ENCODE data around the gene RNU7-1. TPM values are rescaled to one million over a fixed set of nuclear protein-coding genes. Genes with fewer than 3 reads are reported as not detected.

Gene RNU7-1
- total RNA-seq, 1 donor from 2014 or later = not detected

DNA sequence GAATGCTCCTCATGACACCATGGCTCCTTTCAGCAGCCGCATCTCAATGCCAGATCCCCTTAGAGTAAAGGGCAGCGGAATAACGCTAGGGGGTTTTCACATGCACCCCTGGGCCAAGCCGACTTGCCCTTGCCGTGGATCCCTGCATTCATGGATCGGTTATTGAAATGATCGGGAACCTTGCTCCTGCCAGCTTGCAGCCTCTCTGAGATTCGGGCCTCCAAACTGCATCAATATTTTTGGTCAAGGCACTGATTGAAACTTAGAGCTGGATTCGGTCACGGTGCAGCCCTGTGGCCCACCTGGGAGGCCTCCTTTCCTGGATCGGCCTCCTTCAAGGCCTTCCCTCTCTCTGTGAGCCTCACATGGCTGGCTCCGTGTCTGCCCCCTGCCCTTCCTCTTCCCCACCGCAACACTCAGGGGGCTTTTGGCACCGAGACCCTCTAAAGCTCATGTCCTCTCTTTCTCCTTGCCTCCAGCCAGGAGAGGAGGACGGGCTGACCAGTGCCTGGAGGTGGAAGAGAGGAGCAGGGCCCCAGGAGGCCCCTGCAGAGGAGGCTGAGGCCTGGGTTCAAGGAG lies 9.3 kb downstream of the RNU7-1 start:
- peaks cover 7% of the 10 kb centered on the region for H3K36me3 Mint-ChIP-seq (ENCODE audit: low read depth, unreplicated experiment)
- H3K4me3 Mint-ChIP-seq (ENCODE audit: unreplicated experiment) = peak overlapping the region; percentile 72
- no peaks in the 10 kb centered on the region for H3K9me3 Mint-ChIP-seq (ENCODE audit: unreplicated experiment)
- TF ChIP-seq CTCF (IDR thresholded peaks at IDR 0.05; ENCODE audit: unreplicated experiment) = no peak
- peaks cover 12% of the 10 kb centered on the region for H3K27me3 Mint-ChIP-seq (ENCODE audit: unreplicated experiment)
- peak overlapping the region; percentile 85 for H3K27ac Mint-ChIP-seq (ENCODE audit: unreplicated experiment)
- DNase-seq (ENCODE audit: low spot score) = no peak
- peaks cover 25% of the 10 kb centered on the region for H3K4me1 Mint-ChIP-seq (ENCODE audit: unreplicated experiment)

GRCh38 chr12:6953442-6954315 lies 10.1 kb downstream of the RNU7-1 start:
- TF ChIP-seq CTCF (IDR thresholded peaks at IDR 0.05; ENCODE audit: unreplicated experiment) = no peak
- Mint-ChIP-seq H3K9me3 (ENCODE audit: unreplicated experiment) (no peaks in the 10 kb centered on the region), H3K4me3 (ENCODE audit: unreplicated experiment) (peak overlapping the region; percentile 51), H3K36me3 (ENCODE audit: low read depth, unreplicated experiment) (peaks cover 7% of the 10 kb centered on the region), H3K27ac (ENCODE audit: unreplicated experiment) (peak overlapping the region; percentile 85), H3K27me3 (ENCODE audit: unreplicated experiment) (peaks cover 17% of the 10 kb centered on the region), H3K4me1 (ENCODE audit: unreplicated experiment) (peaks cover 29% of the 10 kb centered on the region)
- DNase-seq (ENCODE audit: low spot score) = peak; percentile 55

DNA sequence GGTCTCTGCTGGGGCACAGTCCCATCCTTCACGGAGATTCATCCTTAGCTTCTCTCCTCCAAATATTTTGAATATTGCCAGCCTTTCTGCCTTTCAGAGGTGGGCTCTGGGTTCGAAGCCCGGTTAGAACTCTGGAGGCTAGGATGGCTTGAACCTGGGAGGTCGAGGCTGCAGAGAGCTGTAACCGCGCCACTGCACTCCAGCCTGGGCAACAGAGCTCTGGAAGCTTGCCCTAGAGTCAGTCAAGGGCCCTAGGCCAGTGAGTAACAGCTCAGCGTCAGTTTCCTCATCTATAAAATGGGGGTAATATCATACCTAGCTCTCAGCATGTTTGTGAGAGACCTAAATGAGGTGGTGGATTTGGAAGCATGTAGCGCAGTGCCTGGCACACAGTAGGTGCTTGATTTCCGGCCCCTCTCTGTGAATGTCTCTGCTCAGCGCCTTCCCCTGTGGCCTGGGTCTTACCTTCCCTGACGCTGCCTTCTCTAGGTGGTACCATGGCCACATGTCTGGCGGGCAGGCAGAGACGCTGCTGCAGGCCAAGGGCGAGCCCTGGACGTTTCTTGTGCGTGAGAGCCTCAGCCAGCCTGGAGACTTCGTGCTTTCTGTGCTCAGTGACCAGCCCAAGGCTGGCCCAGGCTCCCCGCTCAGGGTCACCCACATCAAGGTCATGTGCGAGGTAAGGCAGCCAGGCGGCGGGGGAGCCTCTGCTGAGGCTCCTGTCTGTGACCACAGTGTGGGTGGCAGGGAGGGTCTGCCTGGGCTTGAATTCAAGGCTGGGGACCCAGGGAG lies 10.9 kb downstream of the RNU7-1 start:
- Mint-ChIP-seq H3K4me1 (ENCODE audit: unreplicated experiment) (peaks cover 37% of the 10 kb centered on the region), H3K27me3 (ENCODE audit: unreplicated experiment) (peaks cover 17% of the 10 kb centered on the region), H3K4me3 (ENCODE audit: unreplicated experiment) (peak overlapping the region; percentile 51), H3K9me3 (ENCODE audit: unreplicated experiment) (no peaks in the 10 kb centered on the region), H3K27ac (ENCODE audit: unreplicated experiment) (peak overlapping the region; percentile 84), H3K36me3 (ENCODE audit: low read depth, unreplicated experiment) (peaks cover 8% of the 10 kb centered on the region)
- no peak for DNase-seq (ENCODE audit: low spot score)
- no peak for TF ChIP-seq CTCF (IDR thresholded peaks at IDR 0.05; ENCODE audit: unreplicated experiment)

DNA sequence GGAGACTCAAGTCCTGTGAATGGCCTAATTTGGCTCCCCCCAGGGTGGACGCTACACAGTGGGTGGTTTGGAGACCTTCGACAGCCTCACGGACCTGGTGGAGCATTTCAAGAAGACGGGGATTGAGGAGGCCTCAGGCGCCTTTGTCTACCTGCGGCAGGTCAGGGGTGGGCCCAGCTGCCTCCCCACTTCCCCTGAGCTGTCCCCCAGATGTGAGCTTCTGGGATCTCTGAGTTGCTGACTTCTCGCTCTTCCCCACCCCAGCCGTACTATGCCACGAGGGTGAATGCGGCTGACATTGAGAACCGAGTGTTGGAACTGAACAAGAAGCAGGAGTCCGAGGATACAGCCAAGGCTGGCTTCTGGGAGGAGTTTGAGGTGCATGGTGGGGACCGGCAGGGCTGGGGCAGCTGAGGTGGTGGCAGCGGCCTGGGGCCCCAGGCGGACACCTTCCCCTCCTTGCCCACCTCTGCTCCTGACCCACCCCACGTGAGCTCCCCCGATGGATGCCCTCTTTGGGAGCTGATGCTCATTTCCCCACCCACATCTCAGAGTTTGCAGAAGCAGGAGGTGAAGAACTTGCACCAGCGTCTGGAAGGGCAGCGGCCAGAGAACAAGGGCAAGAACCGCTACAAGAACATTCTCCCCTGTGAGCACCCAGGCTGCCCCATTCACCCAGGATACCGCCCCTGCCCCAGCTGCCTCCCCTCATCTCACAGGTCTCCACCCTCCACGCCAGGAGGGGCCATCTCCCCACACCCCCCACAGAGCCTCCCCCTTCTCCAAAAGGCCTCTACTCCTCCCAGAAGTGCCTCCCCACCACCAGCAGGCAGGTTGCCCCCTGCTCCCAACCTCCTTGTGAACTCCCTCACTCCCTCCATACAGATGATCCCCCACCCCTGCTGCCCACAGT lies 11.7 kb downstream of the RNU7-1 start:
- H3K4me1 Mint-ChIP-seq (ENCODE audit: unreplicated experiment) = peaks cover 38% of the 10 kb centered on the region
- no peak for TF ChIP-seq CTCF (IDR thresholded peaks at IDR 0.05; ENCODE audit: unreplicated experiment)
- H3K27ac Mint-ChIP-seq (ENCODE audit: unreplicated experiment) = no peak overlapping the region
- H3K9me3 Mint-ChIP-seq (ENCODE audit: unreplicated experiment) = no peaks in the 10 kb centered on the region
- peaks cover 17% of the 10 kb centered on the region for H3K27me3 Mint-ChIP-seq (ENCODE audit: unreplicated experiment)
- no peak for DNase-seq (ENCODE audit: low spot score)
- no peak overlapping the region for H3K4me3 Mint-ChIP-seq (ENCODE audit: unreplicated experiment)
- peaks cover 5% of the 10 kb centered on the region for H3K36me3 Mint-ChIP-seq (ENCODE audit: low read depth, unreplicated experiment)
